ENCODE data around the gene CELF4.

GRCh38 chr18:37249171-37249886 lies 316.3 kb downstream of the CELF4 start:
- TF ChIP-seq POLR2A (IDR thresholded peaks at IDR 0.05) (no peak), CTCF (IDR thresholded peaks at IDR 0.05) (no peak)

Measured in lower leg skin (tissue), 3 donors.